HCT116 (cell line): ENCODE data around the gene SLC25A25. TPM values are rescaled to one million over a fixed set of nuclear protein-coding genes. Genes with fewer than 3 reads are reported as not detected.

Experiments used
- ATAC-seq: fragments of 200-7000 bp; cut with Tn5 transposase; 2 replicates; pipeline ENCODE4 v1.9.1; 2020; ENCODE audit warnings: mild to moderate bottlenecking, moderate library complexity
- BruUV-seq: library from RNA; stranded (reverse); fragments of 400-500 nt; replicated peaks from 2 replicates; lab custom pipeline; 2021; lab: Mats Ljungman, UMichigan
- CTCF ChIA-PET: fragments of 300-600 bp; sonication (Branson Sonifier 250); formaldehyde crosslinking; loops from one replicate; lab custom pipeline; 2021; ENCODE audit warnings: antibody characterized with exemption; lab: Charles Lee
- POLR2A ChIA-PET: fragments of 300-600, 350-600 bp; sonication (Branson Sonifier 250); formaldehyde crosslinking; loops from one replicate; lab custom pipeline; 2021; ENCODE audit warnings: antibody characterized with exemption; lab: Charles Lee
- RAD21 ChIA-PET, 2 experiments: fragments of 300-600 bp; sonication (Branson Sonifier 250); formaldehyde crosslinking; loops; one replicate each; lab custom pipeline; 2023; ENCODE audit warnings: low total read pairs in 2 of 2; ENCODE audit not compliant: uncharacterized antibody in 2 of 2, unreplicated experiment in 2 of 2, low non-redundant PET in 1 of 2; lab: Charles Lee
- DNase-seq: peaks from one replicate; pipeline ENCODE4 v3.0.0-alpha.2; 2010; ENCODE audit warnings: low read depth, low spot score
- H2AFZ ChIP-seq: fragments of 200-600 bp; shearing (Covaris generic), sonication (generic); 2 replicates; pipeline ENCODE4 v1.6.1; 2017; ENCODE audit warnings: low read depth, mixed run types, mixed read lengths, antibody characterized with exemption, low read length; ENCODE audit not compliant: poor library complexity, severe bottlenecking
- H3K27ac ChIP-seq: 2 replicates; pipeline ENCODE4 v1.5.1; 2012; ENCODE audit warnings: low read depth, low read length
- H3K27me3 ChIP-seq: fragments of 200-600 bp; sonication (generic); 2 replicates; pipeline ENCODE4 v1.6.1; 2016; ENCODE audit warnings: mixed run types, low read length, mixed read lengths; ENCODE audit not compliant: insufficient read depth
- H3K36me3 ChIP-seq, 2 experiments: fragments of 200-500 bp in 1 of 2; fragments of 200-600 bp in 1 of 2; sonication (Bioruptor generic) in 1 of 2; sonication (generic) in 1 of 2; 2 replicates each; pipeline versions ENCODE4 v1.5.1 to v1.6.1; 2014 to 2016; ENCODE audit warnings: low read length in 2 of 2, inconsistent platforms in 1 of 2, mixed read lengths in 1 of 2, mixed run types in 1 of 2; ENCODE audit not compliant: insufficient read depth in 2 of 2, control insufficient read depth in 1 of 2
- H3K4me1 ChIP-seq, 2 experiments: fragments of 200-600 bp in 1 of 2; sonication (generic) in 1 of 2; 2 replicates each; pipeline versions ENCODE4 v1.5.1 to v1.6.1; 2012 to 2017; ENCODE audit warnings: low read length in 2 of 2, inconsistent platforms in 1 of 2, mild to moderate bottlenecking in 1 of 2, mixed read lengths in 1 of 2, mixed run types in 1 of 2, moderate library complexity in 1 of 2; ENCODE audit not compliant: insufficient read depth in 2 of 2, control insufficient read depth in 1 of 2
- H3K4me2 ChIP-seq: fragments of 200-600 bp; sonication (generic); 2 replicates; pipeline ENCODE4 v1.6.1; 2017; ENCODE audit warnings: mixed run types, low read length, mixed read lengths
- H3K4me3 ChIP-seq, 2 experiments: fragments of 200-600 bp in 1 of 2; sonication (generic) in 1 of 2; replicated peaks in 1 of 2; 2 replicates each; pipeline ENCODE4 v1.5.1; 2011 to 2016; ENCODE audit warnings: low read length in 2 of 2, control low read depth in 1 of 2, low read depth in 1 of 2, mild to moderate bottlenecking in 1 of 2, mixed read lengths in 1 of 2, mixed run types in 1 of 2
- H3K79me2 ChIP-seq: fragments of 200-600 bp; sonication (generic); 2 replicates; pipeline ENCODE4 v1.6.1; 2017; ENCODE audit warnings: mild to moderate bottlenecking, mixed run types, low read length, moderate library complexity, mixed read lengths; ENCODE audit not compliant: insufficient read depth
- H3K9ac ChIP-seq: fragments of 200-600 bp; sonication (generic); 2 replicates; pipeline ENCODE4 v1.6.1; 2016; ENCODE audit warnings: low read length, mixed read lengths
- H3K9me2 ChIP-seq: fragments of 200-600 bp; sonication (generic), shearing (Covaris generic); 2 replicates; pipeline ENCODE4 v1.6.1; 2017; ENCODE audit warnings: mixed run types, mild to moderate bottlenecking, moderate library complexity; ENCODE audit not compliant: insufficient read depth
- H3K9me3 ChIP-seq, 2 experiments: fragments of 200-500 bp in 1 of 2; fragments of 200-600 bp in 1 of 2; sonication (Bioruptor generic) in 1 of 2; sonication (generic) in 1 of 2; 2 replicates each; pipeline ENCODE4 v1.6.1; 2014 to 2017; ENCODE audit warnings: low read length in 2 of 2, mixed read lengths in 2 of 2, inconsistent platforms in 1 of 2, low read depth in 1 of 2, mild to moderate bottlenecking in 1 of 2, mixed run types in 1 of 2, moderate library complexity in 1 of 2; ENCODE audit not compliant: control insufficient read depth in 1 of 2, insufficient read depth in 1 of 2
- H4K20me1 ChIP-seq: fragments of 200-600 bp; sonication (generic), shearing (Covaris generic); 2 replicates; pipeline ENCODE4 v1.6.1; 2017; ENCODE audit warnings: mixed run types, mild to moderate bottlenecking, moderate library complexity; ENCODE audit not compliant: insufficient read depth
- CTCF ChIP-seq, 3 experiments: fragments of 200-600 bp in 1 of 3; sonication (generic) in 1 of 3; IDR thresholded peaks in 2 of 3; conservative IDR thresholded peaks in 1 of 3; 2 replicates each; pipeline ENCODE4 v1.5.1; 2012 to 2017; ENCODE audit warnings: low read depth in 2 of 3, low read length in 2 of 3, antibody characterized with exemption in 1 of 3, borderline replicate concordance in 1 of 3, control low read depth in 1 of 3, mild to moderate bottlenecking in 1 of 3, mixed read lengths in 1 of 3, mixed run types in 1 of 3, moderate library complexity in 1 of 3; ENCODE audit not compliant: insufficient read depth in 1 of 3
- EZH2phosphoT487 ChIP-seq: fragments of 200-600 bp; IDR thresholded peaks from 2 replicates; pipeline ENCODE4 v1.6.1; 2018; ENCODE audit warnings: antibody characterized with exemption, borderline replicate concordance
- JUND ChIP-seq: IDR thresholded peaks from 2 replicates; pipeline ENCODE4 v1.6.1; 2012
- POLR2A ChIP-seq: IDR thresholded peaks from 2 replicates; pipeline ENCODE4 v1.7.0; 2011; ENCODE audit warnings: borderline replicate concordance; ENCODE audit not compliant: insufficient read depth, insufficient read length; ENCODE audit errors: extremely low read depth
- POLR2AphosphoS5 ChIP-seq: IDR thresholded peaks from 2 replicates; pipeline ENCODE4 v1.6.1; 2011; ENCODE audit warnings: mild to moderate bottlenecking, low read depth, low read length, moderate library complexity
- RAD21 ChIP-seq: IDR thresholded peaks from 2 replicates; pipeline ENCODE4 v1.6.1; 2012; ENCODE audit warnings: low read depth, mild to moderate bottlenecking
- REST ChIP-seq: IDR thresholded peaks from 2 replicates; pipeline ENCODE4 v1.6.1; 2012; ENCODE audit warnings: low read depth
- TCF7L2 ChIP-seq: IDR thresholded peaks from 2 replicates; pipeline ENCODE4 v1.7.0; 2011; ENCODE audit warnings: borderline replicate concordance, inconsistent platforms; ENCODE audit not compliant: insufficient read depth, insufficient read length; ENCODE audit errors: extremely low read depth
- ZFX ChIP-seq: fragments of 450-650 bp; IDR thresholded peaks from 2 replicates; pipeline ENCODE4 v1.6.1; 2017
- intact Hi-C: fragments of 100-400 bp; cut with micrococcal nuclease; formaldehyde crosslinking; loops from 2 replicates; pipeline ENCODE4 v1.10.0; 2022
- total RNA-seq: library from RNA; stranded (reverse); gene quantifications from one replicate; pipeline ENCODE4 v1.2.1, GENCODE V29; 2021; ENCODE audit not compliant: unreplicated experiment
- TF ChIP-seq, protein P1 (sequence below): IDR thresholded peaks from 2 replicates; pipeline ENCODE4 v1.6.1; 2012
- TF ChIP-seq, protein P2 (sequence below): IDR thresholded peaks from 2 replicates; pipeline ENCODE4 v1.6.1; 2012

Gene SLC25A25
- total RNA-seq, 1 experiment from 2014 or later = 15.3 TPM

- TF ChIP-seq REST (no peak), RAD21 (no peak), POLR2AphosphoS5 (no peak), TCF7L2 (no peak)
- TF ChIP-seq, protein P1, sequence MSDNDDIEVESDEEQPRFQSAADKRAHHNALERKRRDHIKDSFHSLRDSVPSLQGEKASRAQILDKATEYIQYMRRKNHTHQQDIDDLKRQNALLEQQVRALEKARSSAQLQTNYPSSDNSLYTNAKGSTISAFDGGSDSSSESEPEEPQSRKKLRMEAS = no peak
Measured at GRCh38 chr9:128026773-128027541, 41.1 kb upstream of the SLC25A25 start (continued).

GRCh38 chr9:128027705-128028104 lies 40.3 kb upstream of the SLC25A25 start:
- ChIA-PET RAD21 (no interaction called here), CTCF (no interaction called here)
- H3K9ac ChIP-seq = no peak overlapping the region

More at GRCh38 chr9:128027705-128028104, 40.3 kb upstream of the SLC25A25 start:
- H3K4me3 ChIP-seq = no peak overlapping the region
- no TSS peak for BruUV-seq
- H4K20me1 ChIP-seq = no peaks in the 10 kb centered on the region
- intact Hi-C loops = no loop called here
- no peaks in the 10 kb centered on the region for H3K9me3 ChIP-seq
- TF ChIP-seq, protein P2, sequence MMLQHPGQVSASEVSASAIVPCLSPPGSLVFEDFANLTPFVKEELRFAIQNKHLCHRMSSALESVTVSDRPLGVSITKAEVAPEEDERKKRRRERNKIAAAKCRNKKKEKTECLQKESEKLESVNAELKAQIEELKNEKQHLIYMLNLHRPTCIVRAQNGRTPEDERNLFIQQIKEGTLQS = no peak
- TF ChIP-seq ZFX = no peak
- TF ChIP-seq RAD21 = no peak
- no peak for TF ChIP-seq JUND
- no peak for TF ChIP-seq POLR2AphosphoS5
- TF ChIP-seq CTCF (IDR thresholded peaks at IDR 0.05 in 2 of 3, conservative IDR thresholded peaks at IDR 0.05 in 1 of 3; ENCODE audit: borderline replicate concordance in 1 of 3, insufficient read depth in 1 of 3, low read depth in 2 of 3, low read length in 2 of 3) = no peak
- TF ChIP-seq POLR2A = no peak
- no peak for TF ChIP-seq EZH2phosphoT487
- TF ChIP-seq, protein P1 = no peak
- no peak for ATAC-seq
- H3K27me3 ChIP-seq = no peaks in the 10 kb centered on the region
- POLR2A ChIA-PET = no interaction called here
- H3K27ac ChIP-seq = no peak overlapping the region
- peaks cover 0 to 23% of the 10 kb centered on the region in 2 experiments; a peak in 3 of 4 replicates for H3K4me1 ChIP-seq
- H3K36me3 ChIP-seq = no peaks in the 10 kb centered on the region
- no peak overlapping the region for H3K4me2 ChIP-seq
- no peak overlapping the region for H2AFZ ChIP-seq
- H3K79me2 ChIP-seq = no peaks in the 10 kb centered on the region
- no peaks in the 10 kb centered on the region for H3K9me2 ChIP-seq
- DNase-seq = no peak
